ENCODE data around the gene SERTAD2.

The SERTAD2 gene

DNA sequence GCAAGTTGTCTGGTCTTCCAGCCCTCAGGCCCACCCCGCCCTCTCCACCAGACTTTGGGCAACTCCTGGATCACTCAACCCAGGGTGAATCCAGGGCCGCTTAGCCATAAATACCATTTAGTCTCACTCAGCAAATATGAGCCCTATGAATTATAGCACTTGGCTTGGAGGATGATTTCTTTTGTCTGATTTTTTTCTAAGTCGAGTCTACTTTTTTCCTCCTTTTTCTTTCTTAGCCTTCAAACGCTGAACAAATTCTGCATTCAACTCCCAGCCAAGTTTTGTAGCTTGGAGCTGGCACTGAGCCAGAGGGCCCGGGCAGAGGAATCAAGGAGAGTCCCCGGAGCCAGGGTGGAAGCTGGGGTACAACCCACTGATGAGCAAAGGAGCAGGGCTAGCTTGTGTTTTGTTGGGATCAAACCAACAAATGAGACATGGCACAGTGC, 48.7 kb downstream of the SERTAD2 start:
- no peak overlapping the region for H3K4me3 ChIP-seq (ENCODE audit: low read depth, low read length)
- TF ChIP-seq, protein P1, sequence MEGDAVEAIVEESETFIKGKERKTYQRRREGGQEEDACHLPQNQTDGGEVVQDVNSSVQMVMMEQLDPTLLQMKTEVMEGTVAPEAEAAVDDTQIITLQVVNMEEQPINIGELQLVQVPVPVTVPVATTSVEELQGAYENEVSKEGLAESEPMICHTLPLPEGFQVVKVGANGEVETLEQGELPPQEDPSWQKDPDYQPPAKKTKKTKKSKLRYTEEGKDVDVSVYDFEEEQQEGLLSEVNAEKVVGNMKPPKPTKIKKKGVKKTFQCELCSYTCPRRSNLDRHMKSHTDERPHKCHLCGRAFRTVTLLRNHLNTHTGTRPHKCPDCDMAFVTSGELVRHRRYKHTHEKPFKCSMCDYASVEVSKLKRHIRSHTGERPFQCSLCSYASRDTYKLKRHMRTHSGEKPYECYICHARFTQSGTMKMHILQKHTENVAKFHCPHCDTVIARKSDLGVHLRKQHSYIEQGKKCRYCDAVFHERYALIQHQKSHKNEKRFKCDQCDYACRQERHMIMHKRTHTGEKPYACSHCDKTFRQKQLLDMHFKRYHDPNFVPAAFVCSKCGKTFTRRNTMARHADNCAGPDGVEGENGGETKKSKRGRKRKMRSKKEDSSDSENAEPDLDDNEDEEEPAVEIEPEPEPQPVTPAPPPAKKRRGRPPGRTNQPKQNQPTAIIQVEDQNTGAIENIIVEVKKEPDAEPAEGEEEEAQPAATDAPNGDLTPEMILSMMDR (IDR thresholded peaks at IDR 0.05; ENCODE audit: low read depth, low read length) = no peak

DNA sequence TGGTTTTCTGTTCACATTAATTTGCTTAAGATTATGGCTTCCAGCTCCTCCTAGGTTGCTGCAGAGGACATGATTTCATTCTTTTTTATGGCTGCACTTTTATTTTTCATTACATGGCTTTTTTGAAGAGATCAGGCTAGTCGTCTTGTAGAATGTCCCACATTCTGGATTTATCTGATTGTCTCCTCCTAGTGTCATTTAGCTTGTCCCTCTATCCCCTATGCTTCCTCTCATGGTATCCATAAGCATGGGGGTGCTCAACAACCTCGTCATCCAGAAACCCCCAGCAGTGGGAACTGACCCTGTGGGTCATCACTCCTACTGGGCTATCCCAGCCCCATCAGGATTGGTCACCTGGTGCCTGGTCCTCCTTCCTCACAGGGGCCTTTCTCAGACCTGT, 49.6 kb downstream of the SERTAD2 start:
- TF ChIP-seq, protein P1 (IDR thresholded peaks at IDR 0.05; ENCODE audit: low read depth, low read length) = no peak
- no peak overlapping the region for H3K4me3 ChIP-seq (ENCODE audit: low read depth, low read length)

DNA sequence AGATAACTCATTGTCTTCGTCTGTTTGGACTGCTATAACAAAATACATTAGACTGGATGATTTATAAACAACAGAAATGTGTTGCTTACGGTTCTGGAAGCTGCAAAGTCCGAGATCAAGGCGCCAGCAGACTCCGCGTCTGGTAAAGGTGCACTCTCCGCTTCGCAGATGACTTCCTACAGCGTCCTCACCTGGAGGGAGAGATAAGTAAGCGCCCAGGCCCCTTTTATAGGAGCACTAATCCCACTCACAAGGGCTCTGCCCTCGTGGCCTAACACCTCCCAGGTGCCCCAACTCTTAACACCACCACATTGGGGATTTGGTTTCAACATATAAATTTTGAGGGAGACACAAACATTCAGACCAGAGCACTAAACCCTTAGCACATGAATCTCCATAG, 51.3 kb downstream of the SERTAD2 start:
- TF ChIP-seq, protein P1 (IDR thresholded peaks at IDR 0.05; ENCODE audit: low read depth, low read length) = no peak
- no peak overlapping the region for H3K4me3 ChIP-seq (ENCODE audit: low read depth, low read length)

DNA sequence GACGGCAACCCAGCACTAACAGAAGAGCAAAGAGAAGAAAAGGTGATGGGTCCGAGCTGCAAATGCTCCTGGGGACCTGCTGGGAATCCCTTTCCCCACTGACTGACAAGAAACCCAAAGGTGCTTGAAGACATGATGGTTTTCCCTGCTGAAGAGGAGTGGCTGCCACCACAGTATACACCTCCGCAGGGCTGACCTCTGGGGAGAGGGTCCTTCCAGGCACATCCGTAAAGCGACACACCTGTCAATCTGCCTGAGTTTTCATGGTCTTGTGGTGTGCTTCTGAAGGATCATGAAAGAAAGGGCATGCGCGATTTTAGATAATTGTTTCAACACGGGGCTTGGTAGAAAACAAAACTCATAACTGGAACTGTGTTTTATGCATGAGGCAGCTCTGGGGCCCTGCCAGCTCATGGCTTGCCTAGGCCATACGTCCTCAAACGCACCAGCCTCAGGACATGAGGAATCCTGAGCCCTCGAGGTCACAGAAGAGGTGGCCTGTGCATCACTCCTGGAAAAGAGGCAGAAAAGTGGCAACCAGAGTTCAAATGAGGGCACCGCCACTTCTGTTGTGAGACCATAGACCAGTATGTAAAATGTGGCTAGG, 51.8 kb downstream of the SERTAD2 start:
- TF ChIP-seq, protein P1 (IDR thresholded peaks at IDR 0.05; ENCODE audit: low read depth, low read length) = no peak
- H3K4me3 ChIP-seq (ENCODE audit: low read depth, low read length) = no peak overlapping the region

DNA sequence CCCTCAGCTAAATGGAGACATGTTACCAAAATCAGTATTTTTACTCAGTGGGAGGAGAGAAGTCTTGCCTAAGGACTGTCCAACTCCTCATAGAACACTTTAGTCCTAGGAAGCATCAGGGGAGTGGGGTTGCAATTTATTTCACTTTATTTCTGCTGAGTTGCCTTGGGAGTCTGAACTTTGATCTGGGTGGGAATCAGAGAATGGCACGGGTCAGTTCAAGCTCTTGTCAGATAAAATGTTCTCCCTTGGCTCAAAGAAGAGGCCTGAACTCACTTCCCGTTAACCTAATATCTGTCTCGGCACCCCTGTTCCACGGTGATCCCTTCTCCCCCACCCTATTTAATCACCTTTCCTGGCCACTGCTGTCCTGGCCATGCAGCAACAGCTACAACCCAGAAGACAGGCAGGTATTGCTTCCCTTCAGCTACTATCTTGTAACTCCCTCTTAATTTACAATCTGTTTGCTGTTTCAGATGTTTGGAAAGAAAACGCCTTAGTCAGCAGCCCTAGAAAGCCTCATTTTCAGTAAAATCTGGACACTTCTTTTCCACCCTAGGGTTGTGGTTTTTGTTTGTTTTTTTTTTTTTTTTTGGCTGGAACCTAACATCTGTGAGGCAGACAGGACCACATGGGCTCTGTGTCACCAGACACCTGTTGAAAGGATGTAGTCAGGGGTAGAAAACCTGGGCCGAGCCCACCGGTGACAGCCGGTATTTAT, 52.5 kb downstream of the SERTAD2 start:
- no peak overlapping the region for H3K4me3 ChIP-seq (ENCODE audit: low read depth, low read length)
- TF ChIP-seq, protein P1 (IDR thresholded peaks at IDR 0.05; ENCODE audit: low read depth, low read length) = no peak

DNA sequence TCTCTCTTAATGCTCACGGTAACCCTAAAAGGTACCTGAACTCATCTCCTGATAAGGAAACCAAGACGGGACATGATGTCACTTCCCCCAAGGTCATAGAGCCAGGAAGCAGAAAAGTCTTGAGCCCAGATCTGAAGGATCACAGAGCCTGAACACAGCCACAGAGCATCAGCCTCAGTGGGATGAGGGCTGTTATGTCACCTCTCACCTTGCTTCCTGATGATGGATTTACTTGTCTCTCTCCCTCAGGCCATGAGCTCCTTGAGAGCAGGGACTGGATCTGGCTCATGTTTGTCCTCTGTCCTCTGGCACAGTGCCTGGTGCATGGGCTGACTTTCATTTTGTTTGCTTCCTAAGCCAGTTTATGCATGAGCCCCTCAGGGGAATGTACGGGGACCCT, 54.2 kb downstream of the SERTAD2 start:
- TF ChIP-seq, protein P1 (IDR thresholded peaks at IDR 0.05; ENCODE audit: low read depth, low read length) = no peak
- no peak overlapping the region for H3K4me3 ChIP-seq (ENCODE audit: low read depth, low read length)

DNA sequence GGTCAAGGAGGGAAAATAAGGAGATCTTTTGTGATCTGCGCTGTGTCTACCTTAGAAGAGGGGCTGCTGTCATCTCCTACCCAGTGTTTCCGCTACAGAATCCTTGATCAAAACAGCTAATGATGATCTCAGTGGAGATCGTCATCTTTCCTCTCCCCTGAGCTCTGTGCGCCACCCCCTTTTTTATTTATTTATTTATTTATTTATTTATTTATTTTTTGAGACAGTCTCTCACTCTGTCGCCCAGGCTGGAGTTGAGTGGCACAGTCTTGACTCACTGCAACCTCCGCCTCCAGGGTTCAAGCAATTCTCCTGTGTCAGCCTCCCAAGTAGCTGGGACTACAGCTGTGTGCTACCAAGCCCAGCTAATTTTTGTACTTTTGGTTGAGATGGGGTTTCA, 55.5 kb downstream of the SERTAD2 start:
- TF ChIP-seq, protein P1 (IDR thresholded peaks at IDR 0.05; ENCODE audit: low read depth, low read length) = no peak
- no peak overlapping the region for H3K4me3 ChIP-seq (ENCODE audit: low read depth, low read length)

Measured in WI38 (cell line).